AG04449 (cell line): ENCODE measurements around the gene DHRS11.

Experiments
- CTCF ChIA-PET: fragments of 350-600 bp; formaldehyde crosslinking; extraction: SDS; loops from one replicate; lab custom pipeline; 2021; ENCODE audit warnings: antibody characterized with exemption; lab: Yijun Ruan, JAX
- POLR2A ChIA-PET: fragments of 400-600, 350-600 bp; formaldehyde crosslinking; extraction: SDS; loops from one replicate; lab custom pipeline; 2020; ENCODE audit warnings: antibody characterized with exemption, inconsistent platforms; lab: Yijun Ruan, JAX
- DNase-seq: peaks from one replicate; pipeline ENCODE4 v3.0.0-alpha.2; 2010; ENCODE audit warnings: low read depth, low spot score
- H3K4me3 ChIP-seq: 2 replicates; pipeline ENCODE4 v1.5.1; 2011; ENCODE audit warnings: low read depth, mild to moderate bottlenecking, control low read depth, low read length
- CTCF ChIP-seq: IDR thresholded peaks from one replicate; pipeline ENCODE4 v1.5.1; 2011; ENCODE audit warnings: mild to moderate bottlenecking, moderate library complexity, low read length, control low read depth, inconsistent platforms; ENCODE audit not compliant: insufficient read depth; ENCODE audit errors: missing control alignments

DHRS11 gene

GRCh38 chr17:36608794-36609497 is 17.3 kb downstream of the DHRS11 start:
- DNase-seq = no peak
- ChIA-PET CTCF (interaction anchor here (0.6 to 2.1 kb wide), 6 partner anchors 8 to 789 kb away, joined by 3 to 11 read pairs (median 6); no protein-coding TSS in a partner anchor), POLR2A (no interaction called here)

GRCh38 chr17:36609498-36609862 is 17.8 kb downstream of the DHRS11 start:
- POLR2A ChIA-PET = no interaction called here

More at GRCh38 chr17:36608794-36609497, 17.3 kb downstream of the DHRS11 start:
- H3K4me3 ChIP-seq = no peak overlapping the region
- peak; percentile 76 for TF ChIP-seq CTCF

GRCh38 chr17:36610474-36610873 is 18.8 kb downstream of the DHRS11 start:
- no peak for TF ChIP-seq CTCF
- DNase-seq = no peak
- ChIA-PET CTCF (interaction anchor here (1.5 to 9.4 kb wide), 5 partner anchors 9 to 631 kb away, joined by 3 to 93 read pairs (median 9); partner anchors contain the start of gene MRM1), POLR2A (no interaction called here)
- no peak overlapping the region for H3K4me3 ChIP-seq

More at GRCh38 chr17:36609498-36609862, 17.8 kb downstream of the DHRS11 start:
- DNase-seq = no peak
- CTCF ChIA-PET = interaction anchor here (0.6 to 2.1 kb wide), 3 partner anchors 7 to 439 kb away, joined by 3 to 11 read pairs (median 4); no protein-coding TSS in a partner anchor
- no peak for TF ChIP-seq CTCF
- H3K4me3 ChIP-seq = no peak overlapping the region

GRCh38 chr17:36611345-36612072 is 19.8 kb downstream of the DHRS11 start:
- POLR2A ChIA-PET = no interaction called here
- CTCF ChIA-PET = interaction anchor here (1.0 to 9.4 kb wide), 7 partner anchors 10 to 630 kb away, joined by 3 to 93 read pairs (median 7); partner anchors contain the start of gene MRM1
- DNase-seq = no peak
- H3K4me3 ChIP-seq = no peak overlapping the region
- no peak for TF ChIP-seq CTCF

GRCh38 chr17:36612323-36612722 is 20.6 kb downstream of the DHRS11 start:
- ChIA-PET CTCF (interaction anchor here (0.7 to 9.4 kb wide), 5 partner anchors 10 to 752 kb away, joined by 3 to 93 read pairs (median 5); partner anchors contain the start of gene MRM1), POLR2A (no interaction called here)
- no peak for TF ChIP-seq CTCF
- no peak overlapping the region for H3K4me3 ChIP-seq
- no peak for DNase-seq

- POLR2A ChIA-PET = no interaction called here
- TF ChIP-seq CTCF = no peak
- H3K4me3 ChIP-seq = no peak overlapping the region
- no peak for DNase-seq
- CTCF ChIA-PET = interaction anchor here (1.2 to 9.4 kb wide), 4 partner anchors 11 to 626 kb away, joined by 4 to 93 read pairs (median 28); partner anchors contain the start of gene MRM1
Observed at GRCh38 chr17:36613155-36613554, 21.5 kb downstream of the DHRS11 start.
